ENCODE data around the gene DAG1.

DAG1 gene

DNA sequence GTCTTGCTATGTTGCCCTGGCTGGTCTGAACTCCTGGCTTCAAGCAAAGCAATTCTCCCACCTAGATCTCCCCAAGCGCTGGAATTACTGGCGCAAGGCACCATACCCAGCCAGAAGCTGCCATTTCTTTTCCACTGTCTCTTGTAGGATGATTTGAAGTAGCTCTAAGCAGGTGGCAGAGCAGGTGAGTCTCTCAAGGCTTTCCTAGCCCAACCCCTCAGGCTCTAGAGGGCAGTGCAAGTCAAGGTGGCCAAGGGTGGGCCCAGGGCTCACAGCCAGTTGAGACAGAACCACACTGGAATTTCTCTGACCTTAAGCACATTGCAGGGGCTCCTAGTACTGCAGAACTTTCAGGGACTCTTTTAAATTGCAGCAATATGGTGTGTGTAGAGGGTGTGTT lies 15.6 kb upstream of the DAG1 start:
- no peak for DNase-seq (ENCODE audit: insufficient read length, low spot score)
- TF ChIP-seq TAF1 (IDR thresholded peaks at IDR 0.05; ENCODE audit: low read depth, low read length) (no peak), POU2F2 (IDR thresholded peaks at IDR 0.05; ENCODE audit: low read depth, low read length) (no peak), POLR2AphosphoS5 (IDR thresholded peaks at IDR 0.05; ENCODE audit: low read depth, low read length) (no peak), PAX5 (IDR thresholded peaks at IDR 0.05; ENCODE audit: insufficient read depth, low read length, severe bottlenecking) (no peak), POLR2A (IDR thresholded peaks at IDR 0.05; ENCODE audit: low read depth, low read length) (no peak), SPI1 (IDR thresholded peaks at IDR 0.05; ENCODE audit: low read depth, low read length) (no peak)
- no peak for FAIRE-seq

DNA sequence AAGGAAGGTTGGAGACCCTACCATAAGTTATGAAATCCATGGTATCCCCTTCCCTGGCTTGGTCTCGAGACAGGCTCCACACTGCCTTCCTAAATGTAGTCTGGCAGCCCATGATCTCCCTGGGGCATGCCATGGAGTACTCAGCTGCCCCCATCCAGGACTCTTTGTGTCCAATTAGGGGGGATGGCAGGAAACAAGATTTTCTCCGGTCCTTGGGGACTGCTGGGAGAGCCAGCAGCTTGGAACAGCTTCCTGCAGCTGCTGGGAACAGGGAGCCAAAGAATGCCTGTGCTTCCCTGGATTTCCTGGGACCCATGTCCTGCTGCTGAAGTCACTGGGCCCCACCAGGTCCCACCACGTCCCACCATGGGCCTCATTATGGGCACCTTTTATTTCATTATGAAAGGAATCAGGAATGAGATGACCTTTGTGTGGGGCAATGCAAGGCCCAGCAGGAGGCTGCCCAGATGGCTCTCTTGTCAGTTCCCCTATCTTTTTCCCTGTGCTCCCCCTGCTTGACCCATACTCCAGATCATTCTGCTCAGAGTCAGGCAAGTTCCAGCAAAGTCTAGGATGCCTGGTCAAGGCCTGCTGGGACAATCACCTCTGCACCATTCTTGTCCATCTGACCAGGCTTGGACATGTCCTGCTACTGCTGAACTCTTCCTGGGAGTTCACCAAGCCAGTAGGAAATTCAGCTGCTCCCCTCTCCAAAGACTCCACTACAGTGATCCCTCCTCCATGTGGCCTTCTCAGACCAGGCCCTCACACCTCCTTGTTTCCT lies 15.0 kb upstream of the DAG1 start:
- TF ChIP-seq TAF1 (IDR thresholded peaks at IDR 0.05; ENCODE audit: low read depth, low read length) (no peak), PAX5 (IDR thresholded peaks at IDR 0.05; ENCODE audit: insufficient read depth, low read length, severe bottlenecking) (no peak), POLR2AphosphoS5 (IDR thresholded peaks at IDR 0.05; ENCODE audit: low read depth, low read length) (no peak), POU2F2 (IDR thresholded peaks at IDR 0.05; ENCODE audit: low read depth, low read length) (no peak), POLR2A (IDR thresholded peaks at IDR 0.05; ENCODE audit: low read depth, low read length) (no peak), SPI1 (IDR thresholded peaks at IDR 0.05; ENCODE audit: low read depth, low read length) (no peak)
- FAIRE-seq (no peak), DNase-seq (ENCODE audit: insufficient read length, low spot score) (no peak)

GRCh38 chr3:49456466-49456865 lies 13.6 kb upstream of the DAG1 start:
- no peak for DNase-seq (ENCODE audit: insufficient read length, low spot score)

GRCh38 chr3:49460188-49460890 lies 9.7 kb upstream of the DAG1 start:
- FAIRE-seq = no peak
- TF ChIP-seq POU2F2 (IDR thresholded peaks at IDR 0.05; ENCODE audit: low read depth, low read length) = no peak
- no peak for DNase-seq (ENCODE audit: insufficient read length, low spot score)

More at GRCh38 chr3:49456466-49456865, 13.6 kb upstream of the DAG1 start:
- FAIRE-seq = no peak
- TF ChIP-seq TAF1 (IDR thresholded peaks at IDR 0.05; ENCODE audit: low read depth, low read length) (no peak), POU2F2 (IDR thresholded peaks at IDR 0.05; ENCODE audit: low read depth, low read length) (no peak), SPI1 (IDR thresholded peaks at IDR 0.05; ENCODE audit: low read depth, low read length) (no peak)

GRCh38 chr3:49460956-49461355 lies 9.1 kb upstream of the DAG1 start:
- TF ChIP-seq POU2F2 (IDR thresholded peaks at IDR 0.05; ENCODE audit: low read depth, low read length) (no peak), POLR2A (IDR thresholded peaks at IDR 0.05; ENCODE audit: low read depth, low read length) (no peak), SPI1 (IDR thresholded peaks at IDR 0.05; ENCODE audit: low read depth, low read length) (no peak), PAX5 (IDR thresholded peaks at IDR 0.05; ENCODE audit: insufficient read depth, low read length, severe bottlenecking) (no peak), POLR2AphosphoS5 (IDR thresholded peaks at IDR 0.05; ENCODE audit: low read depth, low read length) (no peak)
- FAIRE-seq = no peak

DNA sequence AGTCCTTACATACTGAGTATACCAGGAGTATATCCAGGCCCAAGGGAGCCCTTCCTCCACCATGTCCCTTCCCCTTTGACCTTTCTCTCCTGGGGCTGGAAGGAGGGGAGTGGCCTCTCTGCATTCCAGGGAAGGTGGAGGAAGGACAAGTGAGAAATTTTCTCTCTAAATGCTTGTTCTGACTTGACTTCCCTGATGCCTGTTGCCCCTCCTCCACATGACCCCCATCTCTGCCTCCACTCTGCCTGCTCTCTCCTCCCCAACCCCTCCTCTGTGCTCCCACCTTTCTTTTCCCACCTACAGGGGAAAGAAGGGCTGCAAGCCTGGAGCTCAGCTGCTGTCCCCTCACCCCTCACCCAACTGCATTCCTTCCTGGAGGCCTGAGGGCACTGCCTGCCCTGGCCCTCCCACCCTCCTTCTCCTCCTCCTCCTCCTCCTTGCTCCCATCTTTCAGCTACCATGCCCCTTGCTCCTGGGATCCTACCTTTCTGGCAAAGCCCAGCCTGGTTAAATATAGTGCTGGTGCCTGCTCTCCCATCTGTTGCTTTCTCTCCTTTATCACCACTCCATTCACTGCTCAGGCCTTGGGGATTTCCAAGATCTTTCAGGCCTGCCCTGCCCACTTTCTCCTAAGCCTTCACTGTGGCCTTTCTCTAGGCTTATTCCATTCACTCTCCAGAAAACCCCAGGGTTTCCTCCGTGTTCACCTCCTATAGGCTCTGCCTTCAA lies 8.5 kb upstream of the DAG1 start:
- TF ChIP-seq SPI1 (IDR thresholded peaks at IDR 0.05; ENCODE audit: low read depth, low read length) = no peak
- no peak for TF ChIP-seq POU2F2 (IDR thresholded peaks at IDR 0.05; ENCODE audit: low read depth, low read length)
- TF ChIP-seq POLR2AphosphoS5 (IDR thresholded peaks at IDR 0.05; ENCODE audit: low read depth, low read length) = no peak
- TF ChIP-seq POLR2A (IDR thresholded peaks at IDR 0.05; ENCODE audit: low read depth, low read length) = no peak
- no peak for TF ChIP-seq TAF1 (IDR thresholded peaks at IDR 0.05; ENCODE audit: low read depth, low read length)
- no peak for TF ChIP-seq PAX5 (IDR thresholded peaks at IDR 0.05; ENCODE audit: insufficient read depth, low read length, severe bottlenecking)

More at GRCh38 chr3:49460956-49461355, 9.1 kb upstream of the DAG1 start:
- DNase-seq (ENCODE audit: insufficient read length, low spot score) = no peak

GRCh38 chr3:49462222-49462621 lies 7.8 kb upstream of the DAG1 start:
- no peak for DNase-seq (ENCODE audit: insufficient read length, low spot score)

More for the DNA sequence above, 8.5 kb upstream of the DAG1 start:
- DNase-seq (ENCODE audit: insufficient read length, low spot score) = no peak
- no peak for FAIRE-seq

DNA sequence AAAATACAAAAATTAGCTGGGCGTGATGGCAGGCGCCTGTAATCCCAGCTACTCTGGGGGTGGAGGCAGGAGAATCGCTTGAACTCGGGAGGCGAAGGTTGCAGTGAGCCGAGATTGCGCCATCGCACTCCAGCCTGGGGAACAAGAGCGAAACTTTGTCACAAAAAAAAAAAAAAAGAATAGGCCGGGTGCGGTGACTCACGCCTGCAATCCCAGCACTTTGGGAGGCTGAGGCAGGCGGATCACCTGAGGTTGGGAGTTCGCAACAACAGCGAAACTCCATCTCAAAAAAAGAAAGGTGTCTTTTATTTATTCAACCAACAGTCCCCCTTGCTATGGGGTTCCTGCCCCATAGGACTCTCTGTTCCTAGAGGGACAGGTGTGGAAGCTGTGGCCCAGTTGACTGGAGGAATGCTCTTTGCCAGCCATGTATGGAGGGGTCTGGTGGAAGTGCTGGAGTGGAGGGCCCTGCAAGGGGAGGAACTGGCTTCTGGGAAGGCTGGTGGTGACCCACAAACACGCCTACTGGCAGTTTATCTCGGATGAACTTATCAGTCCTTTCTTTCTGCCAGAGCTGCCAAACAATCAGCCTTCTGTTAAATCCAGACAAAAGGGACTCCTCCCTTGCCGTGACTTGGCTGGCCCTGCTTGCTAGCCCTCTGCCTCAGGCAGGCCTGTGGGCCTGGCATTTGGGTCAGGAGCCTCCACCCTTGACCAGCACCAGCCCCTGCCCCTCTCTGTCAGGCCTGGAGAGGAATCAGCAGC lies 4.6 kb upstream of the DAG1 start:
- TF ChIP-seq POLR2A (IDR thresholded peaks at IDR 0.05; ENCODE audit: low read depth, low read length) (no peak), POU2F2 (IDR thresholded peaks at IDR 0.05; ENCODE audit: low read depth, low read length) (no peak), POLR2AphosphoS5 (IDR thresholded peaks at IDR 0.05; ENCODE audit: low read depth, low read length) (no peak), SPI1 (IDR thresholded peaks at IDR 0.05; ENCODE audit: low read depth, low read length) (no peak), PAX5 (IDR thresholded peaks at IDR 0.05; ENCODE audit: insufficient read depth, low read length, severe bottlenecking) (no peak), TAF1 (IDR thresholded peaks at IDR 0.05; ENCODE audit: low read depth, low read length) (no peak)
- no peak for DNase-seq (ENCODE audit: insufficient read length, low spot score)
- no peak for FAIRE-seq

More at GRCh38 chr3:49462222-49462621, 7.8 kb upstream of the DAG1 start:
- no peak for FAIRE-seq
- TF ChIP-seq SPI1 (IDR thresholded peaks at IDR 0.05; ENCODE audit: low read depth, low read length) (no peak), POLR2A (IDR thresholded peaks at IDR 0.05; ENCODE audit: low read depth, low read length) (no peak), PAX5 (IDR thresholded peaks at IDR 0.05; ENCODE audit: insufficient read depth, low read length, severe bottlenecking) (no peak), POLR2AphosphoS5 (IDR thresholded peaks at IDR 0.05; ENCODE audit: low read depth, low read length) (no peak), TAF1 (IDR thresholded peaks at IDR 0.05; ENCODE audit: low read depth, low read length) (no peak), POU2F2 (IDR thresholded peaks at IDR 0.05; ENCODE audit: low read depth, low read length) (no peak)

GRCh38 chr3:49466085-49466484 lies 4.0 kb upstream of the DAG1 start:
- TF ChIP-seq POLR2A (IDR thresholded peaks at IDR 0.05; ENCODE audit: low read depth, low read length) = no peak
- no peak for TF ChIP-seq POU2F2 (IDR thresholded peaks at IDR 0.05; ENCODE audit: low read depth, low read length)
- TF ChIP-seq PAX5 (IDR thresholded peaks at IDR 0.05; ENCODE audit: insufficient read depth, low read length, severe bottlenecking) = no peak
- TF ChIP-seq SPI1 (IDR thresholded peaks at IDR 0.05; ENCODE audit: low read depth, low read length) = no peak
- no peak for TF ChIP-seq TAF1 (IDR thresholded peaks at IDR 0.05; ENCODE audit: low read depth, low read length)
- TF ChIP-seq POLR2AphosphoS5 (IDR thresholded peaks at IDR 0.05; ENCODE audit: low read depth, low read length) = no peak
- DNase-seq (ENCODE audit: insufficient read length, low spot score) (no peak), FAIRE-seq (no peak)
